Keratinocyte (primary cell): ENCODE results near the gene HEPN1. TPM values are rescaled to one million over a fixed set of nuclear protein-coding genes. Genes with fewer than 3 reads are reported as not detected.

ENCODE experiments used
- DNase-seq: peaks from one replicate; pipeline ENCODE4 v3.0.0-alpha.2; 2011; ENCODE audit warnings: low read depth, missing footprints, low spot score
- FAIRE-seq: peaks from 2 replicates; lab custom pipeline; 2011; peaks lifted over from hg19 to GRCh38; lab: Jason Lieb, UNC
- H2AFZ ChIP-seq: 2 replicates; pipeline ENCODE4 v1.6.0; 2012; ENCODE audit warnings: low read length, control low read depth, inconsistent platforms; ENCODE audit not compliant: control insufficient read depth
- H3K27ac ChIP-seq: 2 replicates; pipeline ENCODE4 v1.5.1; 2011; ENCODE audit warnings: low read length; ENCODE audit not compliant: control insufficient read depth, insufficient read depth
- H3K27me3 ChIP-seq: 3 replicates; pipeline ENCODE4 v1.6.0; 2011; ENCODE audit warnings: low read length; ENCODE audit not compliant: control insufficient read depth, insufficient read depth; ENCODE audit errors: extremely low read depth
- H3K36me3 ChIP-seq, 2 experiments: 2 replicates in 1 of 2; 3 replicates in 1 of 2; pipeline ENCODE4 v1.5.1; 2011; ENCODE audit warnings: low read length in 2 of 2, mild to moderate bottlenecking in 1 of 2; ENCODE audit not compliant: control insufficient read depth in 2 of 2, insufficient read depth in 2 of 2; ENCODE audit errors: extremely low read depth in 1 of 2
- H3K4me1 ChIP-seq: 3 replicates; pipeline ENCODE4 v1.5.1; 2011; ENCODE audit warnings: low read length; ENCODE audit not compliant: control insufficient read depth, insufficient read depth; ENCODE audit errors: extremely low read depth
- H3K4me2 ChIP-seq: 3 replicates; pipeline ENCODE4 v1.6.0; 2011; ENCODE audit warnings: low read depth, low read length; ENCODE audit not compliant: control insufficient read depth, insufficient read depth; ENCODE audit errors: extremely low read depth
- H3K4me3 ChIP-seq, 3 experiments: fragments of 200-600 bp in 1 of 3; sonication (generic) in 1 of 3; 2 replicates in 2 of 3; 3 replicates in 1 of 3; pipeline ENCODE4 v1.5.1; 2011 to 2016; ENCODE audit warnings: low read length in 3 of 3, mild to moderate bottlenecking in 3 of 3, control low read depth in 2 of 3, inconsistent platforms in 1 of 3, low read depth in 1 of 3, mixed read lengths in 1 of 3, mixed run types in 1 of 3, moderate library complexity in 1 of 3; ENCODE audit not compliant: control insufficient read depth in 2 of 3, insufficient read depth in 2 of 3; ENCODE audit errors: extremely low read depth in 1 of 3
- H3K79me2 ChIP-seq: 2 replicates; pipeline ENCODE4 v1.6.0; 2012; ENCODE audit warnings: low read length; ENCODE audit not compliant: control insufficient read depth, insufficient read depth
- H3K9ac ChIP-seq: 3 replicates; pipeline ENCODE4 v1.6.0; 2011; ENCODE audit warnings: low read length; ENCODE audit not compliant: control insufficient read depth, insufficient read depth; ENCODE audit errors: extremely low read depth
- H3K9me1 ChIP-seq: 3 replicates; pipeline ENCODE4 v1.6.0; 2011; ENCODE audit warnings: low read length; ENCODE audit not compliant: control insufficient read depth, insufficient read depth; ENCODE audit errors: extremely low read depth
- H3K9me3 ChIP-seq: 2 replicates; pipeline ENCODE4 v1.5.1; 2012; ENCODE audit warnings: low read depth, low read length; ENCODE audit not compliant: control insufficient read depth
- H4K20me1 ChIP-seq: 3 replicates; pipeline ENCODE4 v1.6.0; 2011; ENCODE audit warnings: low read length; ENCODE audit not compliant: control insufficient read depth, insufficient read depth; ENCODE audit errors: extremely low read depth
- EZH2 ChIP-seq: IDR thresholded peaks from one replicate; pipeline ENCODE4 v1.6.1; 2012; ENCODE audit warnings: inconsistent platforms, mild to moderate bottlenecking, low read length, moderate library complexity
- dilution Hi-C: fragments of 300-500 bp; cut with MboI; formaldehyde crosslinking; loops from one replicate; pipeline ENCODE4 v1.7.0; 2020; ENCODE audit warnings: low sequenced_read_pairs; ENCODE audit not compliant: extremely low pct_ligation_motif_present
- polyA plus RNA-seq, 5 experiments: library from polyadenylated mRNA; depleted of rRNA in 3 of 5; stranded (reverse) in 3 of 5; stranded (forward) in 1 of 5; unstranded in 1 of 5; fragments of >200 nt; gene quantifications; 1 replicate in 1 of 5; 2 replicates in 3 of 5; 3 replicates in 1 of 5; pipeline versions ENCODE4 v1.2.1 to v1.2.3, GENCODE V29; 2011 to 2012; ENCODE audit warnings: missing spikeins in 2 of 5, low read depth in 1 of 5, low replicate concordance in 1 of 5
- TF ChIP-seq, protein P1 (sequence below), 3 experiments: IDR thresholded peaks in 1 of 3; conservative IDR thresholded peaks in 1 of 3; optimal IDR thresholded peaks in 1 of 3; 2 replicates in 2 of 3; 3 replicates in 1 of 3; pipeline versions ENCODE3 to v1.5.1; 2011; ENCODE audit warnings: low read length in 3 of 3, mild to moderate bottlenecking in 3 of 3, moderate library complexity in 2 of 3, control low read depth in 1 of 3, inconsistent platforms in 1 of 3; ENCODE audit not compliant: insufficient read depth in 2 of 3; ENCODE audit errors: extremely low read depth in 1 of 3

The HEPN1 gene
- polyA plus RNA-seq, 1 donor (not counting 4 experiments of a cell fraction or from before 2014, with no cell fraction given): not detected

DNA sequence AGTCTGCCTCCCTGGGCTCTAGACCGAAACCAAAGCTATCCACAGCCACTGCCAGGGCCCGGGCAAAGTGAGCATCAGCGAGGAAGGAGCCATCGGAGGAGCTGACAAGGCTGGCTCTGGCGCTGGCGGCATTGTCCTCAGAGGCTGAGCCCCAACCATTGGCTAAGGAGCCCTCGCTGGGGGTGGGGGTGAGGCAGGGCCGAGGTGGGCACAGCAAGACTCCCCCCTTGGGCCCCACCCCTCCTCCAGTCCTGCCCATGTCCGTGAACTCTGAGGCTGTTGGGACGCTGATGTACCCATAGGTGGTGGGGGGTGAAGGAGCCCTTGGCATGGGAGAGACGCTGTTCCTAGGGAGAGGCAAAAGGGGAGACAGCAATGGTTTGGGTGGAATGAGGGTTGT, 32.6 kb upstream of the HEPN1 start:
- no peaks in the 10 kb centered on the region for H3K9me3 ChIP-seq
- FAIRE-seq: no peak
- H3K27ac ChIP-seq: no peak overlapping the region
- DNase-seq: no peak
- no peak overlapping the region for H3K4me2 ChIP-seq
- no peaks in the 10 kb centered on the region for H3K27me3 ChIP-seq
- H3K79me2 ChIP-seq: no peaks in the 10 kb centered on the region
- no peaks in the 10 kb centered on the region for H3K4me1 ChIP-seq
- dilution Hi-C loops: no loop called here
- H3K4me3 ChIP-seq: no peak overlapping the region
- H3K9me1 ChIP-seq: no peaks in the 10 kb centered on the region
- TF ChIP-seq, protein P1, sequence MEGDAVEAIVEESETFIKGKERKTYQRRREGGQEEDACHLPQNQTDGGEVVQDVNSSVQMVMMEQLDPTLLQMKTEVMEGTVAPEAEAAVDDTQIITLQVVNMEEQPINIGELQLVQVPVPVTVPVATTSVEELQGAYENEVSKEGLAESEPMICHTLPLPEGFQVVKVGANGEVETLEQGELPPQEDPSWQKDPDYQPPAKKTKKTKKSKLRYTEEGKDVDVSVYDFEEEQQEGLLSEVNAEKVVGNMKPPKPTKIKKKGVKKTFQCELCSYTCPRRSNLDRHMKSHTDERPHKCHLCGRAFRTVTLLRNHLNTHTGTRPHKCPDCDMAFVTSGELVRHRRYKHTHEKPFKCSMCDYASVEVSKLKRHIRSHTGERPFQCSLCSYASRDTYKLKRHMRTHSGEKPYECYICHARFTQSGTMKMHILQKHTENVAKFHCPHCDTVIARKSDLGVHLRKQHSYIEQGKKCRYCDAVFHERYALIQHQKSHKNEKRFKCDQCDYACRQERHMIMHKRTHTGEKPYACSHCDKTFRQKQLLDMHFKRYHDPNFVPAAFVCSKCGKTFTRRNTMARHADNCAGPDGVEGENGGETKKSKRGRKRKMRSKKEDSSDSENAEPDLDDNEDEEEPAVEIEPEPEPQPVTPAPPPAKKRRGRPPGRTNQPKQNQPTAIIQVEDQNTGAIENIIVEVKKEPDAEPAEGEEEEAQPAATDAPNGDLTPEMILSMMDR (optimal IDR thresholded peaks at IDR 0.05 in 1 of 3, IDR thresholded peaks at IDR 0.05 in 1 of 3, conservative IDR thresholded peaks at IDR 0.05 in 1 of 3; ENCODE audit: extremely low read depth in 1 of 3, insufficient read depth in 2 of 3, low read length in 3 of 3): no peak
- no peak for TF ChIP-seq EZH2
- H3K36me3 ChIP-seq: no peaks in the 10 kb centered on the region
- H2AFZ ChIP-seq: no peak overlapping the region
- no peaks in the 10 kb centered on the region for H4K20me1 ChIP-seq
- H3K9ac ChIP-seq: no peak overlapping the region

DNA sequence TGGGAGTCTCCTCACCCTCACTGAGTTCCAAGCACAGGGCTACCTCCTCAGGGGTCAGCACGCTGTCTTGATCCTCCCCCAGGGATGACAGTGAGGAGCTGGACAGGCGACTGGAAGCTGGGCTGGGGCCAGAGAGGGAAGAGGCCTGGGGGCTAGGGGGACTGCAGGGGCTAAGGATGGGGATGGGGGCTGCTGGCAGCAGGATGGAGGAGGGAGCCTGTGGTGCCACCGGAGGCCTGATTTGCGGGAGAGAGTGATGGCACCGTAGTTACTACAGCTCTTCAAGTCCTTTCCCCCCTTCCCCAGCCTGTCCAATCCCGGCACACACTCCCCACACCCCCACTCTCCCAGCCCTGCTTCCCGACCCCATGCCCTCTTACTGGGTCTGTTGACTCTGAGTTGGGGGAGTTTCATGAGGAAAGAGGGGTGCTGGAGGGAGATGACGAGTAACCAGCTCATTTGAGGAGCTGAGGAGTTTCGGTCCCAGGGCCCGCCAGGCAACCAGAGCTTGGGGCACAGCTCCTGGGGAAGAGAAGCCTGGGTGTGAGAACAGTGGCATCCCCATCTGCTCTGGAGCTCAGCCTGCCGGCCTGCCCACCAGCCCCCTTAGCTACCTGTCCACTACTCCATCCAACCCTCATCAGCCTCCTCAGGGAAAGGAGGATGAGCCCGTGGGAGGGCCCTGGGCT, 31.9 kb upstream of the HEPN1 start:
- H3K27me3 ChIP-seq: no peaks in the 10 kb centered on the region
- TF ChIP-seq, protein P1 (optimal IDR thresholded peaks at IDR 0.05 in 1 of 3, IDR thresholded peaks at IDR 0.05 in 1 of 3, conservative IDR thresholded peaks at IDR 0.05 in 1 of 3; ENCODE audit: extremely low read depth in 1 of 3, insufficient read depth in 2 of 3, low read length in 3 of 3): no peak
- no peak for TF ChIP-seq EZH2
- H3K4me2 ChIP-seq: no peak overlapping the region
- dilution Hi-C loops: no loop called here
- H3K79me2 ChIP-seq: no peaks in the 10 kb centered on the region
- H3K4me3 ChIP-seq: no peak overlapping the region
- DNase-seq: no peak
- no peaks in the 10 kb centered on the region for H3K9me3 ChIP-seq
- FAIRE-seq: no peak
- H2AFZ ChIP-seq: no peak overlapping the region
- H3K27ac ChIP-seq: no peak overlapping the region
- H3K9me1 ChIP-seq: no peaks in the 10 kb centered on the region
- no peaks in the 10 kb centered on the region for H4K20me1 ChIP-seq
- no peaks in the 10 kb centered on the region for H3K4me1 ChIP-seq
- H3K36me3 ChIP-seq: no peaks in the 10 kb centered on the region
- no peak overlapping the region for H3K9ac ChIP-seq
